Neural cell (in vitro differentiated cells): ENCODE results near the gene SLC16A3. TPM values are rescaled to one million over a fixed set of nuclear protein-coding genes. Genes with fewer than 3 reads are reported as not detected.

Source experiments
- H2AFZ ChIP-seq: fragments of 200-600, 300-800 bp; sonication (generic), shearing (Covaris generic); 2 replicates; pipeline ENCODE4 v1.6.0; 2014; ENCODE audit warnings: low read depth, mild to moderate bottlenecking, antibody characterized with exemption, low read length, moderate library complexity
- H3F3A ChIP-seq: fragments of 200-600 bp; shearing (Covaris generic); 2 replicates; pipeline ENCODE4 v1.6.1; 2016; ENCODE audit warnings: mild to moderate bottlenecking, moderate library complexity, mixed read lengths, antibody characterized with exemption, low read length; ENCODE audit not compliant: insufficient read depth, poor library complexity, severe bottlenecking
- H3K27ac ChIP-seq: fragments of 200-600, 300-800 bp; sonication (generic), shearing (Covaris generic); 2 replicates; pipeline ENCODE4 v1.5.1; 2014; ENCODE audit warnings: mild to moderate bottlenecking, low read length, moderate library complexity
- H3K27me3 ChIP-seq: fragments of 300-800, 200-600 bp; sonication (generic), shearing (Covaris generic); 2 replicates; pipeline ENCODE4 v1.6.0; 2014; ENCODE audit warnings: mild to moderate bottlenecking, low read depth, low read length, moderate library complexity; ENCODE audit not compliant: insufficient read depth
- H3K36me3 ChIP-seq: fragments of 300-800, 200-600 bp; sonication (generic), shearing (Covaris generic); 2 replicates; pipeline ENCODE4 v1.5.1; 2014; ENCODE audit warnings: mild to moderate bottlenecking, antibody characterized with exemption, low read length, moderate library complexity; ENCODE audit not compliant: insufficient read depth
- H3K4me2 ChIP-seq: fragments of 300-800, 200-600 bp; sonication (generic), shearing (Covaris generic); 2 replicates; pipeline ENCODE4 v1.6.0; 2014; ENCODE audit warnings: mild to moderate bottlenecking, low read length
- H3K4me3 ChIP-seq: fragments of 300-800, 200-600 bp; sonication (generic), shearing (Covaris generic); 2 replicates; pipeline ENCODE4 v1.5.1; 2014; ENCODE audit warnings: mild to moderate bottlenecking, low read length, moderate library complexity
- H3K79me2 ChIP-seq: fragments of 200-600 bp; shearing (Covaris generic); replicated peaks from 2 replicates; pipeline ENCODE4 v1.6.0; 2014; ENCODE audit warnings: mild to moderate bottlenecking, low read length, moderate library complexity; ENCODE audit not compliant: insufficient read depth
- H3K9ac ChIP-seq: fragments of 300-800, 200-600 bp; sonication (generic), shearing (Covaris generic); 2 replicates; pipeline ENCODE4 v1.6.1; 2016; ENCODE audit warnings: mild to moderate bottlenecking, low read length, mixed read lengths
- H3K9me2 ChIP-seq: fragments of 200-600 bp; shearing (Covaris generic); 2 replicates; pipeline ENCODE4 v1.6.1; 2016; ENCODE audit warnings: mild to moderate bottlenecking, low read length, mixed read lengths; ENCODE audit not compliant: insufficient read depth
- H3K9me3 ChIP-seq: fragments of 200-600, 300-800 bp; sonication (generic), shearing (Covaris generic); 2 replicates; pipeline ENCODE4 v1.6.1; 2016; ENCODE audit warnings: mild to moderate bottlenecking, mixed run types, low read length, moderate library complexity, mixed read lengths
- H4K20me1 ChIP-seq: fragments of 200-600 bp; shearing (Covaris generic); 2 replicates; pipeline ENCODE4 v1.6.1; 2016; ENCODE audit warnings: mild to moderate bottlenecking, mixed run types; ENCODE audit not compliant: insufficient read depth
- EP300 ChIP-seq: fragments of 450-650 bp; conservative IDR thresholded peaks from 2 replicates; pipeline ENCODE4 v1.6.1; 2014; ENCODE audit warnings: antibody characterized with exemption, mild to moderate bottlenecking, moderate library complexity; ENCODE audit not compliant: poor library complexity, severe bottlenecking
- EZH2 ChIP-seq: fragments of 200-600, 300-800 bp; shearing (Covaris generic), sonication (generic); IDR thresholded peaks from 2 replicates; pipeline ENCODE4 v1.6.1; 2014; ENCODE audit warnings: antibody characterized with exemption, low read length, borderline replicate concordance, mild to moderate bottlenecking; ENCODE audit not compliant: insufficient read depth, poor library complexity, severe bottlenecking
- MXI1 ChIP-seq: fragments of 450-650 bp; conservative IDR thresholded peaks from 2 replicates; pipeline ENCODE4 v1.6.1; 2014; ENCODE audit warnings: antibody characterized with exemption, mild to moderate bottlenecking; ENCODE audit not compliant: poor library complexity, severe bottlenecking
- POLR2AphosphoS5 ChIP-seq: IDR thresholded peaks from 2 replicates; pipeline ENCODE4 v1.6.1; 2012
- RAD21 ChIP-seq: fragments of 450-650 bp; conservative IDR thresholded peaks from 2 replicates; pipeline ENCODE4 v1.6.1; 2014; ENCODE audit warnings: antibody characterized with exemption, mild to moderate bottlenecking, moderate library complexity
- SMC3 ChIP-seq: fragments of 450-650 bp; conservative IDR thresholded peaks from 2 replicates; pipeline ENCODE4 v1.6.1; 2014; ENCODE audit warnings: antibody characterized with exemption, mild to moderate bottlenecking, moderate library complexity; ENCODE audit not compliant: poor library complexity
- TAF1 ChIP-seq: IDR thresholded peaks from 2 replicates; pipeline ENCODE4 v1.6.1; 2012; ENCODE audit warnings: low read depth
- polyA plus RNA-seq: library from polyadenylated mRNA; depleted of rRNA; stranded (reverse); fragments of >200 nt; gene quantifications from 2 replicates; pipeline ENCODE4 v1.2.3, GENCODE V29; 2014
- TF ChIP-seq, protein P1 (sequence below): IDR thresholded peaks from 2 replicates; pipeline ENCODE4 v1.6.1; 2012; ENCODE audit warnings: borderline replicate concordance
- TF ChIP-seq, protein P2 (sequence below): fragments of 450-650 bp; IDR thresholded peaks from 2 replicates; pipeline ENCODE4 v1.5.1; 2014; ENCODE audit warnings: antibody characterized with exemption, mild to moderate bottlenecking, moderate library complexity; ENCODE audit not compliant: poor library complexity, severe bottlenecking

SLC16A3 gene
- polyA plus RNA-seq, 1 donor from 2014 or later, result 0.56 TPM

DNA sequence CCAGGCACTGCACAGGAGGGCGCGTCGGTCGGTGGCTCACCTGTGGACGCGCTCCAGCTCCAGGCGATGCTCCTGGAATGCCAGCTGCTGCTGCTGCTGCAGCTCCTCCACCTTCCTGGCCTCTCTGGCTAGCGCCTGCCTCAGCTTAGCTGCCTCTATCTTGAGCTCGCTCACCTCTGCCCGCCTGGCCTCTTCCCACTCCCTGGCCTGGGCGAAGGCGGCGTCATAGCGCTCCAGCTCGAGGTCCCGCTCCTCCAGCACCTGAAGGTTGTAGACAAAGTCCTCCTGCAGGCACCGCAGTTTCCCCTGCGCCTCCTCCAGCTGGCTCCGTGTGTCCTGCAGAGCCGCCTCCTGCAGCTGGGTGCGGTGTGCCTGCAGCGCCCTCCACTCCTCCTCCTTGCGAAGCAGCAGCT lies 27.3 kb upstream of the SLC16A3 start:
- no peaks in the 10 kb centered on the region for H3K27me3 ChIP-seq
- no peak overlapping the region for H3K4me3 ChIP-seq
- H3K4me2 ChIP-seq, result no peak overlapping the region
- H2AFZ ChIP-seq, result no peak overlapping the region
- no peak overlapping the region for H3K9ac ChIP-seq
- H3K36me3 ChIP-seq, result no peaks in the 10 kb centered on the region
- no peaks in the 10 kb centered on the region for H3K9me2 ChIP-seq
- H3K79me2 ChIP-seq, result no peaks in the 10 kb centered on the region
- TF ChIP-seq EP300, result no peak
- TF ChIP-seq MXI1, result no peak
- TF ChIP-seq EZH2, result no peak
- TF ChIP-seq, protein P1, sequence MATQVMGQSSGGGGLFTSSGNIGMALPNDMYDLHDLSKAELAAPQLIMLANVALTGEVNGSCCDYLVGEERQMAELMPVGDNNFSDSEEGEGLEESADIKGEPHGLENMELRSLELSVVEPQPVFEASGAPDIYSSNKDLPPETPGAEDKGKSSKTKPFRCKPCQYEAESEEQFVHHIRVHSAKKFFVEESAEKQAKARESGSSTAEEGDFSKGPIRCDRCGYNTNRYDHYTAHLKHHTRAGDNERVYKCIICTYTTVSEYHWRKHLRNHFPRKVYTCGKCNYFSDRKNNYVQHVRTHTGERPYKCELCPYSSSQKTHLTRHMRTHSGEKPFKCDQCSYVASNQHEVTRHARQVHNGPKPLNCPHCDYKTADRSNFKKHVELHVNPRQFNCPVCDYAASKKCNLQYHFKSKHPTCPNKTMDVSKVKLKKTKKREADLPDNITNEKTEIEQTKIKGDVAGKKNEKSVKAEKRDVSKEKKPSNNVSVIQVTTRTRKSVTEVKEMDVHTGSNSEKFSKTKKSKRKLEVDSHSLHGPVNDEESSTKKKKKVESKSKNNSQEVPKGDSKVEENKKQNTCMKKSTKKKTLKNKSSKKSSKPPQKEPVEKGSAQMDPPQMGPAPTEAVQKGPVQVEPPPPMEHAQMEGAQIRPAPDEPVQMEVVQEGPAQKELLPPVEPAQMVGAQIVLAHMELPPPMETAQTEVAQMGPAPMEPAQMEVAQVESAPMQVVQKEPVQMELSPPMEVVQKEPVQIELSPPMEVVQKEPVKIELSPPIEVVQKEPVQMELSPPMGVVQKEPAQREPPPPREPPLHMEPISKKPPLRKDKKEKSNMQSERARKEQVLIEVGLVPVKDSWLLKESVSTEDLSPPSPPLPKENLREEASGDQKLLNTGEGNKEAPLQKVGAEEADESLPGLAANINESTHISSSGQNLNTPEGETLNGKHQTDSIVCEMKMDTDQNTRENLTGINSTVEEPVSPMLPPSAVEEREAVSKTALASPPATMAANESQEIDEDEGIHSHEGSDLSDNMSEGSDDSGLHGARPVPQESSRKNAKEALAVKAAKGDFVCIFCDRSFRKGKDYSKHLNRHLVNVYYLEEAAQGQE, result no peak
- H3K27ac ChIP-seq, result no peak overlapping the region
- H3K9me3 ChIP-seq, result no peaks in the 10 kb centered on the region
- no peaks in the 10 kb centered on the region for H4K20me1 ChIP-seq
- H3F3A ChIP-seq, result no peaks in the 10 kb centered on the region

DNA sequence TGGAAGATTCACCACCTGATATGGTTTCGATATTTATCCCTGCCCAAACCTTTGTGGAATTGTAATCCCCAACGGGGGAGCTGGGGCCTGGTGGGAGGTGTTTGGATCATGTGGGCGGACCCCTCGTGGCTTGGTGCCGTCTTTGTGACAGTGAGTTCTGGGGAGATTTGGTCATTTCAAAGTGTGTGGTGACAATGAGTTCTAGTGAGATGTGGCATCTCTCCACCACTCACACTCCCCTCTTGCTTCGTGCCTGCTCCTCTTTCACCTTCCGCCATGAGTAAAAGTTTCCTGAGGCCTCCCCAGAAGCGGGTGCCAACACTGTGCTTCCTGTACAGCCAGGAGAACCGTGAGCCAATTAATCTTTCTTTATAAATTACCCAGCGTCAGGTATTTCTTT lies 25.9 kb upstream of the SLC16A3 start:
- Histone ChIP-seq H3K36me3 (no peaks in the 10 kb centered on the region), H3F3A (no peaks in the 10 kb centered on the region), H2AFZ (no peak overlapping the region), H3K27ac (no peak overlapping the region), H3K4me2 (no peak overlapping the region), H3K9me3 (no peaks in the 10 kb centered on the region), H3K4me3 (no peak overlapping the region), H3K9me2 (no peaks in the 10 kb centered on the region), H3K79me2 (no peaks in the 10 kb centered on the region), H3K27me3 (no peaks in the 10 kb centered on the region), H3K9ac (no peak overlapping the region), H4K20me1 (no peaks in the 10 kb centered on the region)
- no peak for TF ChIP-seq SMC3
- no peak for TF ChIP-seq MXI1
- TF ChIP-seq, protein P2, sequence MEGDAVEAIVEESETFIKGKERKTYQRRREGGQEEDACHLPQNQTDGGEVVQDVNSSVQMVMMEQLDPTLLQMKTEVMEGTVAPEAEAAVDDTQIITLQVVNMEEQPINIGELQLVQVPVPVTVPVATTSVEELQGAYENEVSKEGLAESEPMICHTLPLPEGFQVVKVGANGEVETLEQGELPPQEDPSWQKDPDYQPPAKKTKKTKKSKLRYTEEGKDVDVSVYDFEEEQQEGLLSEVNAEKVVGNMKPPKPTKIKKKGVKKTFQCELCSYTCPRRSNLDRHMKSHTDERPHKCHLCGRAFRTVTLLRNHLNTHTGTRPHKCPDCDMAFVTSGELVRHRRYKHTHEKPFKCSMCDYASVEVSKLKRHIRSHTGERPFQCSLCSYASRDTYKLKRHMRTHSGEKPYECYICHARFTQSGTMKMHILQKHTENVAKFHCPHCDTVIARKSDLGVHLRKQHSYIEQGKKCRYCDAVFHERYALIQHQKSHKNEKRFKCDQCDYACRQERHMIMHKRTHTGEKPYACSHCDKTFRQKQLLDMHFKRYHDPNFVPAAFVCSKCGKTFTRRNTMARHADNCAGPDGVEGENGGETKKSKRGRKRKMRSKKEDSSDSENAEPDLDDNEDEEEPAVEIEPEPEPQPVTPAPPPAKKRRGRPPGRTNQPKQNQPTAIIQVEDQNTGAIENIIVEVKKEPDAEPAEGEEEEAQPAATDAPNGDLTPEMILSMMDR, result no peak
- TF ChIP-seq, protein P1, result no peak
- no peak for TF ChIP-seq POLR2AphosphoS5
- TF ChIP-seq EZH2, result no peak
- no peak for TF ChIP-seq TAF1
- TF ChIP-seq RAD21, result no peak
- no peak for TF ChIP-seq EP300
